ENCODE data around the gene CINP. TPM values are rescaled to one million over a fixed set of nuclear protein-coding genes. Genes with fewer than 3 reads are reported as not detected.

CINP gene
- total RNA-seq, 5 donors from 2014 or later (not counting 1 experiment from before 2014, with no cell fraction given): 12.9 to 29.9 (median 25.8) TPM

GRCh38 chr14:102375119-102375518 lies 12.4 kb upstream of the CINP start:
- H3K4me1 ChIP-seq (ENCODE audit: control insufficient read depth in 1 of 2, extremely low read depth in 1 of 2, insufficient read depth in 2 of 2, low read length in 2 of 2): peaks cover 0 to 4% of the 10 kb centered on the region in 2 experiments
- no peak overlapping the region for H3K4me3 Mint-ChIP-seq
- H3K9me3 ChIP-seq: no peaks in the 10 kb centered on the region
- H3K27ac ChIP-seq (ENCODE audit: low read length): no peak overlapping the region
- no peak overlapping the region for H3K27ac Mint-ChIP-seq
- ChIA-PET CTCF (no interaction called here), POLR2A (no interaction called here)
- H3K27me3 ChIP-seq (replicated peaks in 1 of 2; ENCODE audit: control insufficient read depth in 2 of 2, extremely low read depth in 1 of 2, insufficient read depth in 2 of 2, low read length in 1 of 2): no peaks in the 10 kb centered on the region
- no peaks in the 10 kb centered on the region for H3K27me3 Mint-ChIP-seq
- peaks cover 0 to 14% of the 10 kb centered on the region in 2 donors for H3K36me3 ChIP-seq (ENCODE audit: control insufficient read depth in 2 of 2, extremely low read depth in 1 of 2, insufficient read depth in 1 of 2, low read length in 1 of 2)
- no peaks in the 10 kb centered on the region for H3K9me3 Mint-ChIP-seq
- H3K4me3 ChIP-seq (ENCODE audit: control insufficient read depth in 1 of 2, extremely low read depth in 1 of 2, low read length in 1 of 2): no peak overlapping the region
- H3K36me3 Mint-ChIP-seq: peaks cover 27% of the 10 kb centered on the region
- ATAC-seq (replicated peaks in 1 of 4) (no peak), DNase-seq (no peak)
- peaks cover 3 to 18% (median 5%) of the 10 kb centered on the region in 3 donors for H3K4me1 Mint-ChIP-seq
- 52% methylated on average over 3 of the region's 5 CpGs for WGBS (ENCODE audit: insufficient coverage)

- H3K9me3 Mint-ChIP-seq: no peaks in the 10 kb centered on the region
- Histone ChIP-seq H3K4me3 (ENCODE audit: control insufficient read depth in 1 of 2, extremely low read depth in 1 of 2, low read length in 1 of 2) (no peak overlapping the region), H3K4me1 (ENCODE audit: control insufficient read depth in 1 of 2, extremely low read depth in 1 of 2, insufficient read depth in 2 of 2, low read length in 2 of 2) (peaks cover 0 to 4% of the 10 kb centered on the region in 2 experiments), H3K27me3 (replicated peaks in 1 of 2; ENCODE audit: control insufficient read depth in 2 of 2, extremely low read depth in 1 of 2, insufficient read depth in 2 of 2, low read length in 1 of 2) (no peaks in the 10 kb centered on the region), H3K9me3 (no peaks in the 10 kb centered on the region), H3K36me3 (ENCODE audit: control insufficient read depth in 2 of 2, extremely low read depth in 1 of 2, insufficient read depth in 1 of 2, low read length in 1 of 2) (peaks cover 0 to 13% of the 10 kb centered on the region in 2 donors), H3K27ac (ENCODE audit: low read length) (no peak overlapping the region)
- peaks cover 3 to 18% (median 5%) of the 10 kb centered on the region in 3 donors for H3K4me1 Mint-ChIP-seq
- CTCF ChIA-PET: no interaction called here
- no peak overlapping the region for H3K27ac Mint-ChIP-seq
- ATAC-seq (replicated peaks in 1 of 4): no peak
- POLR2A ChIA-PET: no interaction called here
- H3K36me3 Mint-ChIP-seq: peaks cover 21% of the 10 kb centered on the region
- no peak overlapping the region for H3K4me3 Mint-ChIP-seq
- no peak for DNase-seq
- H3K27me3 Mint-ChIP-seq: no peaks in the 10 kb centered on the region
- 100% methylated on average over 1 of the region's 2 CpGs for WGBS (ENCODE audit: insufficient coverage)
Measured at GRCh38 chr14:102374264-102374663, 11.6 kb upstream of the CINP start.

GRCh38 chr14:102373110-102373509 lies 10.4 kb upstream of the CINP start:
- POLR2A ChIA-PET: interaction anchor here in 1 of 2 donors (0.7 kb wide), 1 partner anchor 10 kb away, joined by 3 read pairs; no protein-coding TSS in a partner anchor
- H3K9me3 ChIP-seq: no peaks in the 10 kb centered on the region
- Mint-ChIP-seq H3K36me3 (peaks cover 16% of the 10 kb centered on the region), H3K27me3 (no peaks in the 10 kb centered on the region), H3K9me3 (no peaks in the 10 kb centered on the region), H3K4me3 (no peak overlapping the region), H3K4me1 (peaks cover 5 to 27% (median 12%) of the 10 kb centered on the region in 3 donors), H3K27ac (no peak overlapping the region)
- no peak overlapping the region for H3K4me3 ChIP-seq (ENCODE audit: control insufficient read depth in 1 of 2, extremely low read depth in 1 of 2, low read length in 1 of 2)
- DNase-seq (no peak), ATAC-seq (replicated peaks in 1 of 4) (no peak)
- H3K4me1 ChIP-seq (ENCODE audit: control insufficient read depth in 1 of 2, extremely low read depth in 1 of 2, insufficient read depth in 2 of 2, low read length in 2 of 2): peaks cover 0 to 4% of the 10 kb centered on the region in 2 experiments
- no peaks in the 10 kb centered on the region for H3K27me3 ChIP-seq (replicated peaks in 1 of 2; ENCODE audit: control insufficient read depth in 2 of 2, extremely low read depth in 1 of 2, insufficient read depth in 2 of 2, low read length in 1 of 2)
- no peak overlapping the region for H3K27ac ChIP-seq (ENCODE audit: low read length)
- WGBS (ENCODE audit: insufficient coverage): no CpG with 5 or more reads among the region's 3 CpGs
- H3K36me3 ChIP-seq (ENCODE audit: control insufficient read depth in 2 of 2, extremely low read depth in 1 of 2, insufficient read depth in 1 of 2, low read length in 1 of 2): peaks cover 0 to 10% of the 10 kb centered on the region in 2 donors
- CTCF ChIA-PET: no interaction called here

- no peak for DNase-seq
- no peaks in the 10 kb centered on the region for H3K27me3 ChIP-seq (replicated peaks in 1 of 2; ENCODE audit: control insufficient read depth in 2 of 2, extremely low read depth in 1 of 2, insufficient read depth in 2 of 2, low read length in 1 of 2)
- no peaks in the 10 kb centered on the region for H3K36me3 ChIP-seq (ENCODE audit: control insufficient read depth in 2 of 2, extremely low read depth in 1 of 2, insufficient read depth in 1 of 2, low read length in 1 of 2)
- no peaks in the 10 kb centered on the region for H3K27me3 Mint-ChIP-seq
- 100% methylated on average over 2 of the region's 4 CpGs for WGBS (ENCODE audit: insufficient coverage)
- peaks cover 0 to 4% of the 10 kb centered on the region in 2 experiments for H3K4me1 ChIP-seq (ENCODE audit: control insufficient read depth in 1 of 2, extremely low read depth in 1 of 2, insufficient read depth in 2 of 2, low read length in 2 of 2)
- peaks cover 14 to 38% (median 22%) of the 10 kb centered on the region in 3 donors for H3K4me1 Mint-ChIP-seq
- CTCF ChIA-PET: no interaction called here
- H3K27ac Mint-ChIP-seq: no peak overlapping the region
- no peak overlapping the region for H3K4me3 ChIP-seq (ENCODE audit: control insufficient read depth in 1 of 2, extremely low read depth in 1 of 2, low read length in 1 of 2)
- H3K36me3 Mint-ChIP-seq: peaks cover 8% of the 10 kb centered on the region
- no peak overlapping the region for H3K4me3 Mint-ChIP-seq
- H3K27ac ChIP-seq (ENCODE audit: low read length): no peak overlapping the region
- no peaks in the 10 kb centered on the region for H3K9me3 ChIP-seq
- POLR2A ChIA-PET: no interaction called here
- no peaks in the 10 kb centered on the region for H3K9me3 Mint-ChIP-seq
- no peak for ATAC-seq (replicated peaks in 1 of 4)
Measured at GRCh38 chr14:102371361-102371760, 8.7 kb upstream of the CINP start.

GRCh38 chr14:102370305-102370809 lies 7.7 kb upstream of the CINP start:
- DNase-seq (peak in 2 of 35 experiments; percentile 7 to 9), ATAC-seq (replicated peaks in 1 of 4) (no peak)
- Mint-ChIP-seq H3K27me3 (no peaks in the 10 kb centered on the region), H3K4me3 (no peak overlapping the region), H3K36me3 (peaks cover 8% of the 10 kb centered on the region), H3K27ac (no peak overlapping the region), H3K4me1 (peaks cover 14 to 37% (median 22%) of the 10 kb centered on the region in 3 donors), H3K9me3 (no peaks in the 10 kb centered on the region)
- H3K9me3 ChIP-seq: no peaks in the 10 kb centered on the region
- WGBS (ENCODE audit: insufficient coverage): 83% methylated on average over 9 of the region's 11 CpGs
- H3K36me3 ChIP-seq (ENCODE audit: control insufficient read depth in 2 of 2, extremely low read depth in 1 of 2, insufficient read depth in 1 of 2, low read length in 1 of 2): no peaks in the 10 kb centered on the region
- no peaks in the 10 kb centered on the region for H3K27me3 ChIP-seq (replicated peaks in 1 of 2; ENCODE audit: control insufficient read depth in 2 of 2, extremely low read depth in 1 of 2, insufficient read depth in 2 of 2, low read length in 1 of 2)
- ChIA-PET POLR2A (no interaction called here), CTCF (no interaction called here)
- H3K27ac ChIP-seq (ENCODE audit: low read length): no peak overlapping the region
- H3K4me3 ChIP-seq (ENCODE audit: control insufficient read depth in 1 of 2, extremely low read depth in 1 of 2, low read length in 1 of 2): no peak overlapping the region
- peaks cover 0 to 4% of the 10 kb centered on the region in 2 experiments for H3K4me1 ChIP-seq (ENCODE audit: control insufficient read depth in 1 of 2, extremely low read depth in 1 of 2, insufficient read depth in 2 of 2, low read length in 2 of 2)

GRCh38 chr14:102363182-102363943 lies 673 bp upstream of the CINP start:
- ChIA-PET CTCF (interaction anchor here in 1 of 2 donors (0.6 to 0.8 kb wide), 2 partner anchors 657 to 1554 kb away, joined by 3 to 4 read pairs; no protein-coding TSS in a partner anchor), POLR2A (interaction anchor here in 1 of 2 donors (0.6 kb wide), 2 partner anchors 25 to 44 kb away, joined by 6 to 14 read pairs; no protein-coding TSS in a partner anchor)
- Mint-ChIP-seq H3K27me3 (no peaks in the 10 kb centered on the region), H3K27ac (peak overlapping the region; percentile 71 to 83), H3K9me3 (no peaks in the 10 kb centered on the region), H3K4me1 (peaks cover 32 to 35% (median 35%) of the 10 kb centered on the region in 3 donors), H3K4me3 (no peak overlapping the region), H3K36me3 (peaks cover 4% of the 10 kb centered on the region)
- DNase-seq (peak in 13 of 35 experiments; percentile 1 to 42 (median 15)), ATAC-seq (replicated peaks in 1 of 4) (peak; percentile 7 to 26 (median 16))
- H3K27me3 ChIP-seq (replicated peaks in 1 of 2; ENCODE audit: control insufficient read depth in 2 of 2, extremely low read depth in 1 of 2, insufficient read depth in 2 of 2, low read length in 1 of 2): no peaks in the 10 kb centered on the region
- H3K9me3 ChIP-seq: no peaks in the 10 kb centered on the region
- peak overlapping the region; percentile 42 to 62 for H3K4me3 ChIP-seq (ENCODE audit: control insufficient read depth in 1 of 2, extremely low read depth in 1 of 2, low read length in 1 of 2)
- peaks cover 17 to 19% of the 10 kb centered on the region in 2 experiments for H3K4me1 ChIP-seq (ENCODE audit: control insufficient read depth in 1 of 2, extremely low read depth in 1 of 2, insufficient read depth in 2 of 2, low read length in 2 of 2)
- peak overlapping the region; percentile 28 for H3K27ac ChIP-seq (ENCODE audit: low read length)
- 3% methylated on average over 45 of the region's 53 CpGs for WGBS (ENCODE audit: insufficient coverage)
- peaks cover 0 to 11% of the 10 kb centered on the region in 2 donors for H3K36me3 ChIP-seq (ENCODE audit: control insufficient read depth in 2 of 2, extremely low read depth in 1 of 2, insufficient read depth in 1 of 2, low read length in 1 of 2)

All from T-cell (primary cell).